Ramos (cell line): ENCODE measurements around the gene MT1B.

Experiments
- in situ Hi-C: fragments of 300-500 bp; cut with MboI; formaldehyde crosslinking; loops from one replicate; pipeline ENCODE4 v1.14.3; 2022; ENCODE audit warnings: low sequenced_read_pairs; ENCODE audit not compliant: unreplicated experiment

The MT1B gene

GRCh38 chr16:56683424-56684172 lies 31.9 kb downstream of the MT1B start:
- in situ Hi-C loops: no loop called here

GRCh38 chr16:56684256-56684925 lies 32.7 kb downstream of the MT1B start:
- in situ Hi-C loops: no loop called here

- in situ Hi-C loops: no loop called here
Measured at GRCh38 chr16:56684926-56685590, 33.4 kb downstream of the MT1B start.

- in situ Hi-C loops: no loop called here
Measured at GRCh38 chr16:56686758-56687157, 35.1 kb downstream of the MT1B start.

GRCh38 chr16:56688762-56689161 lies 37.1 kb downstream of the MT1B start:
- in situ Hi-C loops: no loop called here

- in situ Hi-C loops: no loop called here
Measured at GRCh38 chr16:56689171-56689570, 37.5 kb downstream of the MT1B start.

- in situ Hi-C loops: no loop called here
Measured at GRCh38 chr16:56690420-56691122, 38.9 kb downstream of the MT1B start.

- in situ Hi-C loops: no loop called here
Measured at GRCh38 chr16:56691885-56692284, 40.2 kb downstream of the MT1B start.

GRCh38 chr16:56695246-56695645 lies 43.6 kb downstream of the MT1B start:
- in situ Hi-C loops: no loop called here

- in situ Hi-C loops: no loop called here
Measured at GRCh38 chr16:56697456-56698155, 45.9 kb downstream of the MT1B start.

- in situ Hi-C loops: loop anchor here (10.0 kb wide), 2 partner anchors 125 to 755 kb away; no protein-coding TSS in a partner anchor
Measured at GRCh38 chr16:56700195-56700594, 48.5 kb downstream of the MT1B start.

GRCh38 chr16:56700631-56701030 lies 48.9 kb downstream of the MT1B start:
- in situ Hi-C loops: loop anchor here (10.0 kb wide), 2 partner anchors 126 to 756 kb away; no protein-coding TSS in a partner anchor

GRCh38 chr16:56701534-56701933 lies 49.8 kb downstream of the MT1B start:
- in situ Hi-C loops: loop anchor here (10.0 kb wide), 2 partner anchors 127 to 757 kb away; no protein-coding TSS in a partner anchor
